IPS-NIHi7 (cell line): ENCODE results near the gene C2CD3.
"Not testable (repeated sequence)": the region's sequence is repeated elsewhere in the genome, so short reads cannot be mapped to it uniquely, and the experiment has no call there.

Experiments
- DNase-seq: peaks from one replicate; pipeline ENCODE4 v3.0.0; 2012; ENCODE audit warnings: mixed read lengths; ENCODE audit errors: extremely low spot score

The C2CD3 gene

DNA sequence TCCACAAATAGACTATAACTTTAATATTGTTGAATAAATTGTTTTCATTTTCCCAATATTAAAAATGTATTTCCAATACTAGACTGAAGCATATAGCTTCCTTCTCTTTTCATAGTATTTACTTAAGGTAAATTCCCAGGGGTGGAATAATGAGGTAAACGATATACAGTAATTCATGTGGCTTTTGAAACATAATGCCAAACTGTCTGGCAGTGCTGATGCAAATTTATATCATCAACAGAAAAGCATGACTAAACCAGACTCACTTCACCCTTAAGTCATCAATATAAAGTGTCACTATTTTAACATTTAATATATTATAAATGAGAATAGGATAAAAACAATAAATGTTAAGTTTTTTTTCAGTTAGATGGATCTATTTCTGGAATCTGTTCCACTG is 13.6 kb downstream of the C2CD3 start:
- DNase-seq = no peak

DNA sequence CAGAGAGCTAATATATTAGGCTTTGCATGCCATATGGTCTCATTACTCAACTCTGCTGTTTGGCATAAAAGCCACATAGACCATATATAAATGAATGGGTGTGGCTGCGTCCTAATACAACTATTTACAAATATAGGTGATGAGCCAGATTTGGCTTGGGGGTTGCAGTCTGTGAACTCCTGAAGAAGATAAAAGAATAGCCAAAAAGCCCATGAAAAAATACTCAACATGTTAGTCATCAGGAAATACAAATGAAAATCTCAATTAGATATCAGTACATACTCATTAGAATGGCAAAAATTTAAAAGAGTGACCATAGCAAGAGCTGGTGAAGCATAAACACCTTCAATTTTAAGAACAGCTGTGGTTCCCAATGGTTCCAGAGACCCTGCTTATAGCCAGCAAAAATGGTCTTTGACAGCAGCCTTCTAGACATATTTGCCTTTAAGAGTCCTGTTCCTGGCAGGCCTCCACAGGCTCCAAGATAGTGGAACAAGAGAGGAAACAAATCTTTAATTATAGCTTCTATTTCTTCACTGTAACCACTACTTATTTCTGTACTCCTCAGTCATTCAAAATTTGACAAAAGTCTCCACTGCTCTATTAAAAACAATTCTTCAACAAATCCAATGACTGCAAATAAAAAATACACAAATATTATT is 16.1 kb downstream of the C2CD3 start:
- DNase-seq = no peak

DNA sequence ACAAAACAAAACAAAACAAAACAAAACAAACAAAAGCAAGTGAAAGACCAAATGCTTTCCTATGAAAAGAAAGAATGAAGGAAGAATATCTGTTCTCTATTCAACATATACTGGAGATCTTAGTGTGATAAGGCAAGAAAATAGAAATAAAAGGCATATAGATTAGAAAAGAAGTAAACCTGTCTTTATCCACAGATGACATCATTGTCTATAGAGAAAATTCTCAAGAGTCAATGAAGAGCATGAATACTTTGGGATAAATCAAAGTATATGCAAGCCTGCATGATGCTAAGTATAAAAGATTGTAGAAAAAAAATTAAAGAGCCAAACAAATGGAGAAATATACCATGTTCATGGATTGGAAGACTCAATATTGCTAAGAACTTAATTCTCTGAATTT is 17.6 kb downstream of the C2CD3 start:
- no peak for DNase-seq

DNA sequence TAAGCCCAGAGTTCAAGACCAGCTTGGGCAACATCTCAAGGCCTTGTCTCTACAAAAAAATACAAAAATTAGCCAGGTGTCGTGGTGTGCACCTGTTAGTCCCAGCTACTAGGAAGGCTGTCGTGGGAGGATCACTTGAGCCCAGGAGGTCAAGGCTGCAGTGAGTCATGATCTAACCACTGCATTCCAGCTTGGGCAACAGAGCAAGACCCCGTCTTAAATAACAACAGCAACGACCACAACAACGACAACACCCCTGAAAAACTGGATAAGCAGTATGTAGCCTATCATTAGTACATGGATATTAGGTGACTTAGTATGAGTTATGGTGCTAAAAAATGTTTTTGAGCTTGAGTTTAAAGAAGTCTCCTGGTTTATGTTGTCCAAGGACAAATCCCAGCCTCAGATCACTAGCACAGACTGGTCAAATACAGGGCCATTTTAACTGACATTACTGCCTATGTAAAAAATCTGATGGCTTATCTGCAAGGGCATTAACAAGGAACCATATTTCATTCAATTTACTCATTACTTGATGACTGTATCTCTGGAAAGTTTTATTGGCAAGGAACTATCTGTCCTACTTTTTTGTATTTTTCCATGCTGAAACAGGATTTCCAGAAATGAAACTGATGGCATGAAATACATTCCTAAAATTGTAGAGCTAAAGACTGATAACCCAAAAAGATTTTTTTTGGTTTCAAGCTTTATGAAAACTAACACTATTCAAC is 23.4 kb downstream of the C2CD3 start:
- DNase-seq = no peak

DNA sequence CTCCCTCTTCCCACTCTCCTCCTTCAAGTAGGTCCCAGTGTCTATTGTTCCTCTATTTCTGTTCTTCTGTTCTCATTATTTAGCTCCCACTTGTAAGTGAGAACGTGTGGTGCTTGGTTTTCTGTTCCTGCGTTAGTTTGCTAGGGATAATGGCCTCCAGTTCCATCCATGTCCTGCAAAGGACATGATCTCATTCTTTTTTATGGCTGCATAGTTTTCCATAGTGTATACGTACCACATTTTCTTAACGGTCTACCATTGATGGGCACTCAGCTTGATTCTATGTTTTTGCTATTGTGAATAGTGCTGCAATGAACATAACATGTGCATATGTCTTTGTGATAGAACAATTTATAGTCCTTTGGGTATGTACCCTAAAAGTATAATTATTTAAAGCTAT is 26.2 kb downstream of the C2CD3 start:
- DNase-seq = no peak

DNA sequence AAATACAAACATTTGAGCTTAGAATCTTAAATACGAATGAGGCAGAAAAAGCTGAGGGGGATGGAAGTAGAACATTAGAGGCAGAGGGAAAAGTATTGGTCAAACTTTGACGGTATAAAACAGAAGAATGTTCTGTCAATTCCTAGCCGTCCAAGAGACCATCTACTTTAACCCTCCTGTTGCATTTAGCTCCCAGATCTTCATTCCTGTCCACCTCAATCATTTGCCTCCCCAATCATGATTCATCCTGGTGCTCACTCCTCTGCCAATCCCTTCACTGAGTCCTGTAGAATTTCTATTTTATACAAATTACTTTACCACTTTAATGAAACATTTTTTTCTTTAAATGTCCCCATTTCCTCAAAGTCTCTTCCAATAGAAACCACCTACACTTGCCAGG is 28.2 kb downstream of the C2CD3 start:
- DNase-seq = no peak

DNA sequence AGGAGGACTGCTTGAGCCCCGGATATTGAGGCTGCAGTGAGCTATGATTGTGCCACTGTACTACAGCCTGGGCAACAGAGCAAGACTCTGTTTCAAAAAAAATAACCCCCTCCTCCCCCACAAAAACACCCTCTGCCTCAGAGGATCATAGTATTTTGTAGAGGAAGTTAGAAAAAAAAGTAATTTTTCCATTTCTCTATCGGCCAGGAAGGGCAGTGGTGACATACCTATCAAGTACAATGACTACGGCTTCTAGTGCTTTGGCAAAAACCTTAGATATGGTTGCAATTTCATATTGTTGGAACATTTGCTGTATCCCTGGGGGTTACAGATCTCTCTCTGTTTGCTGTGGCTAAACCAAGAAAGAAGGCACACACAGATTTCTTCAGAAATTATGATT is 28.9 kb downstream of the C2CD3 start:
- no peak for DNase-seq

DNA sequence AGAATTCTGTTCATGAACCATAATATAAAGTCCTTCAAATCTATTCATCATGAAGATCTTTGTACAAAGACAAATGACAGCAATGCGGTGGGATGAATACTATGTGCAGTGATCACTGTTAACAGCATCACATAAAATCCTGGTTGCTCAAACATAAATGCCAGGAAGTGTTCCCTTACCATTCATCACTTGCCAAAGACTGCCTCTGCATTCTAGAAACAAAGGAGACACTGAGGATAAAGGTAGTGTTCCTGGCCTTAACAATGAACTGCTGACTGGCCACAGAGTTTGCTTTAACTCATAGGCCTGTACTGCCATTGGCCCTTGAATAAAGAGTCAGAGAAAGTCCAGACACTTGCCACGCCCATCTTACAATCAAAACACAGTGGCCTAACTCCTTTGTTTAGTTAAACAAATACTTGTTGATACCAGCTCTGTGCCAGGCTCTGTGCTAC is 29.5 kb downstream of the C2CD3 start:
- DNase-seq = no peak

DNA sequence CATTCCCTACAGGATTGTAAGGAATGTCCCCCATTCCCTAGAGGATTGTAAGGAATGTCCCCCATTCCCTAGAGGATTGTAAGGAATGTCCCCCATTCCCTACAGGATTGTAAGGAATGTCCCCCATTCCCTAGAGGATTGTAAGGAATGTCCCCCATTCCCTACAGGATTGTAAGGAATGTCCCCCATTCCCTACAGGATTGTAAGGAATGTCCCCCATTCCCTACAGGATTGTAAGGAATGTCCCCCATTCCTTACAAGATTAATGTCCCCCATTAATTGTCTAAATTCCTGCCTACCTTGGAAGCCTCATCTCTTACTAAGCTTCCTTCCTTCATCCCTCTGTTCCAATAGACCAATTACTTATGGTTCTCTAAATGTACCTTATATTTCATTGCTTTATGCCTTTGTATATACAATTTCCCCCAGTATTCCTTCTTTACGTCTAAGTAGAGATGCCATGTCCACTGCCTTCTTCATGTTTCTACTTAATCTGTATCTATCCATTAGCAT is 30.8 kb downstream of the C2CD3 start:
- DNase-seq = not testable (repeated sequence)

DNA sequence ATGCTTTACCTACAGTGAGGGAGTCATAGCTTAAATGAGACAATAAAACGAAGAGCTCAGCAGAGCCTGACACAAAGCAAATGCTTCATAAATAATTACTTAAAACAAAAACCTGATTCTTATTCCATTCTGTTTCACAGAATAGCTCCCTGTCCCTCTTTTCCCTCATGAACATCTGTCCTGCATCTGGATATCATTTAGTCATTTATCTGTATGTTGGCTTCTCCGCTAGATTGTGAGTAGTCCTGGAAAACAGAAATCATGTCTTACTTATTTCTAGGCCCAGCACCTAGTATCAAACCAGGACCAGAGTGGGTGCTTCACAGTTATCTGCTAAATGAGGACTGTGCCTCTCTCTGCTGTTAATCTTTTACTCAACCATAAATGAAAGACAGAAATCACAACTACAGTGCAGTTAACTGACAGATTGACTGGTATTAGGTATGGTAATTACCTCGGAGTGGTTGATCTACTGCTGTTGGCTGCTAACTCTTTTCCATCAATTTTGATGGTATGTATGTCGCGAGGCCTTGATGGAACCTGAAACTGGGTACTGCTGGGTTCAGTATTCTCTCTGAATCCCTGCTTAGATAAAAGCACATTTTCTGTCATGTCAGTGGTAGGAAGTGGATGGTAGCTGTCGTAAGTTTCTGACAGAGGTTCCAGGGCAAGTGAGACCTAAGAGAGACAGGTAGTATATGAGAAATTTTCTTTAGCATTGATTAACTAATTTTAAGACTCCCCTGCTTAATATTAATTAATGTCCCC is 31.5 kb downstream of the C2CD3 start:
- DNase-seq = no peak

DNA sequence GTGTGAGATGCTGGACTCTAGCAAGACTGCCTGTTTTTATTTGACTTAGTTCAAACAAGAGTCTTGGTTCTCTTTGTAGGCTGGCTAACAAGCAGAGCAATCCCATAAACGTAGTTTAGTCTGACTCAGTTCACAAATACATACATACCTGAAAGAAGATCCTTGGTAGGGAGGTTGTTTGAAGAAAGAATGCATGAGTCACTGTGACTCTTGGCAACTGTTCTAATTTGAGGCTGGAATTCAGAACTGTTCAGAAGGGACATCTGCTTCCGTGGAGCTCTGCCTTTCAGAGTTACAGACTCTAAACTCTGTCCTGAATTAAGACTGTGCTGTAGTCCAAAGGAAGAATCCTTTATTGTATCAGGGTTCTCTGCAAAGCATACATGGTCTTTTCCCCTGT is 32.2 kb downstream of the C2CD3 start:
- peak; percentile 12 for DNase-seq

DNA sequence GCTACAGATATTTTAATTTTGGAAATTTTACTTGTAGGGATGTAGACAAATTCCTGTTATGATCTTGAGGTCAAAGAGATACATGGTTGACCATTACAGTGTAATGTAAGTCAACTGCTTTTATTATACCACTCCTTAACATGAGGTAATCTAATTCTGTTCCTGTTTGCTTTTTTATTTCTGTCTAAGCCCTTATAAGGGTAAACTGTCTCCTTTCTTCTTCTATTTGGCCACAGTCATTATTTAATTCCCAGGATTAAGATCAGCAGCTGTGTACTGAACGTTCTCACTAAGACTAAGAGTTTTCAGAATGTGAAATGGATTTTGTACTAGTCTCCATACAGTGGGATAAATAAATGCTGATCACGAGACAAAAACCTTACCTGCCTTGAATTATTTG is 32.8 kb downstream of the C2CD3 start:
- DNase-seq = no peak

DNA sequence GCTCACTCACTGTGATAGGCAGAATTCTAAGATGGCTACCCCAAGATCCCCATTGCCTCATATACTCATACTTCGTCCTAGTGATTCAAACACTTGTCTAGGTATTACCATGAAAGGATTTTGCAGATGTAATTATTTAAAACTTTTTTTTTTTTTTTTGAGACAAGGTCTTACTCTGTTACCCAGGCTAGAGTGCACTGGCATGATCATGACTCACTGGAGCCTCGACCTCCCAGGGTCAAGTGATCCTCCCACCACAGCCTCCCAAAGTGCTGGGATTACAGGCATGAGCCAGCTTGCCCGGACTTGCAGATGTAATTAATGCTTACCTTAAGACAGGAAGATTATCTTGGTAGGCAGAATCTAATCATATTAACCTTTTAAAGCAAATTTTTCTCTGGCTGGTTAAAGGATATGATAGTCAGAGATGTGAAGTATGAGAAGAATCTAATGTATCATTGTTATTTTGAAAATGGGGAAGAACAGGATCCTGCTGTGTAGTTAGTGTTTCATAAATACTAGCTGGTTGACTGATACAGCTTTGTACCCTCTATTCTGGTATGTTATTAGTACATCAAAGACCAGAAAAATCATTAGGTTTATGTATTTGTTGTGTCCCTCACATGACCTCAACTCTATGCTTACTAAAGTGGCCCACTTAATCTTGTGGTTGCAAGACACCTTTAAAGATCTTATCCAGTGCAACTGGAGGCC is 35.5 kb downstream of the C2CD3 start:
- no peak for DNase-seq

DNA sequence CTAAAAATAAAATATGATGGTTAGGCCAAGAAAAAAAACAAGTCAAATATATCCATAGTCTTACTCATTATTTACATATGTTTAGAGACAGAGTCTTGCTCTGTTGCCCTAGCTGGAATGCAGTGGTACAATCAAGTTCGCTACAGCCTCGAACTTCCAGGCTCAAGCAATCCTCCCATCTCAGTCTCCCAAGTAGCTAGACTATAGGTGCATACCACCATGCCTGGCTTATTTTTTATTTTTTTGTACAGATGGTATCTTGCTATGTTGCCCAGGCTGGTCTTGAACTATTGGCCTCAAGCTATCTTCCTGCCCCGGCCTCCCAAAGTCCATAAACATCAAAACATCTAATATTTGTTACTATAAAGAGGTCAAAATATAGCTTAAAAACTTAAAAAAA is 36.1 kb downstream of the C2CD3 start:
- DNase-seq = no peak

DNA sequence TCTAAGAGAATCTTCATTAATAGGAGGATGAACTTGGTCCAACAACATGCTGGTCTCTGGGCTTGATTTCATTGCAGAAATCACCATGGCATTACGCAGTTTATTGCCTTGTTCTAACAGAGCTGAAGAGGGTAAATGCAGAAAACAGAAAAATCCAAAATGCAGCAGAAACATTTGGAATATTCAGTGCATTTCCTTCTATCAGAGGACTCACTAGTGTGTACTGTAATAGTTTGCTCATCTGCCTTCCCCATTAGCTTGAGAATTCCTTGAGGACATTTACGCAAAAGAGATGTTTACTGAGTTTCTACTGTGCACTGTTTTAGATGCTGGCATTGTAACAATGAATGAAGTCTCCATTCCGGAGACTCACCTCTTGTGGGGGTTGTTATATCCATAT is 37.4 kb downstream of the C2CD3 start:
- no peak for DNase-seq

DNA sequence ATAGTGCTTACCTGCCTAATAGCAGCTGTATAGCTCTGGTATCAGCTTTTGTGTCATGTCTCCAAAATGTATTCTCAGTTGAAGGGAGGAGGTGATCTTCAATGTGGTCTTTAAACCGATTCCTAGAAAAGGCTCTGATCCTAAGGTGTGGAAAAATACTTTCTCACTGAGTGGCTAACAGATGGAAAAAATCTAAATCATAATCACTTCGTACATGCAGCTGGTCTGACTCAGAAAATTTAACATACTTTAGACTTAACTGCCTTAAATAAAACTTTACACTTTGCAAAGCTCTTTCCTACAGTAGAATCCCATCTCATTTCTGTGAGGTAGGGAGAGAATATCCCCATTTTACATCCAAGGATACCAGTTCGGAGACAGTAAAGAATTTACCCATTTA is 38.0 kb downstream of the C2CD3 start:
- DNase-seq = no peak

DNA sequence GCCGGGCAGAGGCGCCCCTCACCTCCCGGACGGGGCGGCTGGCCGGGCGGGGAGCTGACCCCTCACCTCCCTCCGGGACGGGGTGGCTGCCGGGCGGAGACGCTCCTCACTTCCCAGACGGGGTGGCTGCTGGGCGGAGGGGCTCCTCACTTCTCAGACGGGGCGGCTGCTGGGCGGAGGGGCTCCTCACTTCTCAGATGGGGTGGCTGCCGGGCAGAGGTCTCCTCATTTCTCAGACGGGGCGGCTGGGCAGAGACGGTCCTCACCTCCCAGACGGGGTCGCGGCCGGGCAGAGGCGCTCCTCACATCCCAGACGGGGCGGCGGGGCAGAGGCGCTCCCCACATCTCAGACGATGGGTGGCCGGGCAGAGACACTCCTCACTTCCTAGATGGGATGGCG is 41.7 kb downstream of the C2CD3 start:
- not testable (repeated sequence) for DNase-seq

DNA sequence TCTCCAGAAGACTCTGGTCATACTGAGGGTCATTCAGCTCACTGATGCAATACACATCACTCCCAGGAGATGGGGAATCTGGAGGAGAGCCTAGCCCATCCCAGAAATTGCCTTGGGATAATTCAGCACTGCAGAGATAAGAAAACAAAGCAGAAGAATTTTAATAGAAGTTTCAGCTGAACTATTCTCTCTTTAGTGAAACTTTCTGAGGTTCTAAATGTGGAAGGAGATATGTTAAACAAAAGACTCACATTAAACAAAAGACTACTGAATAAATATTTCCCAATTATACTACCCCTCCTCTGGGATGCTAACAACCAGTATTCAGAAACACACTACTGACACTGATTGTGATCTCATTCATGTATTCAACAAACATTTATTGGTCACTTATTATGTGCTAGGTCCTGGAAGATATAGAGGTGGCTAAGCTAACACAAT is 47.8 kb downstream of the C2CD3 start:
- no peak for DNase-seq

DNA sequence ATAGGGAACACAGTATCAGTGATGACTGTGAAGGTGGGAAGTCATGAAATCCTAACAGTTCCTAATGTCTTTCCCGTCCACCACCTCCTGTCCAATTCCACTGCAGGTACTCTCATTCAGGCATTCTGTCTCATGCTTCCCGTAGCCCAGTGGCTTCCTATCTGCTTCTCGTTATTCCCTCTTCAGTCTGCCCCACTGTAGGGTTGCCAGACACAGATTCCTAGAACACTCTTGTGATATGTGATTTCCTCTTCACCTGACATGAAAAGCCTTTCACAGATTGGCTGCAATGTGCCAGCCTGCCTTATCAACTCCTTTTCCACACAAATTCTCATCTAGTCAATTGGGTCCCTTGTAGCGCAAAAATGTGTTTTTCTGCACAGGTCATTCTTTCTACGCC is 49.0 kb downstream of the C2CD3 start:
- no peak for DNase-seq

DNA sequence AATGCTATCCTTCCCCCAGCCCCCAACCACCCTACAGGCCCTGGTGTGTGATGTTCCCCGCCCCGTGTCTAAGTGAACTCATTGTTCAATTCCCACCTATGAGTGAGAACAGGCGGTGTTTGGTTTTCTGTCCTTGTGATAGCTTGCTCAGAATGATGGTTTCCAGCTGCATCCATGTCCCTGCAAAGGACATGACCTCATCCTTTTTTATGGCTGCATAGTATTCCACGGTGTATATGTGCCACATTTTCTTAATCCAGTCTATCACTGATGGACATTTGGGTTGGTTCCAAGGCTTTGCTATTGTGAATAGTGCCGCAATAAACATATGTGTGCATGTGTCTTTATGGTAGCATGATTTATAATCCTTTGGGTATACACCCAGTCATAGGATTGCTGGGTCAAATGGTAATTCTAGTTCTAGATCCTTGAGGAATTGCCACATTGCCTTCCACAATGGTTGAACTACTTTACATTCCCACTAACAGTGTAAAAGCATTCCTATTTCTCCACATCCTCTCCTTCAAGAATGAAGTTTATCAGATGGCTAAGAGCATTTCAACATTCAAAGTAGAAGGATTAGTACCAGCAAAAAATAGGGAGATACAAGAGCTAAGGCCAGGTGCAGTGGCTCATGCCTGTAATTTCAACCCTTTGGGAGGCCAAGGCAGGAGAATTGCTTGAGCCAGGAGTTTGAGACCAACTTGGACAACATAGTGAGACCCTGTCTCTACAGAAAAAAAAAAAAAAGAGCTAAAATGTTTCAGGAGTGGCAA is 50.4 kb downstream of the C2CD3 start:
- not testable (repeated sequence) for DNase-seq

DNA sequence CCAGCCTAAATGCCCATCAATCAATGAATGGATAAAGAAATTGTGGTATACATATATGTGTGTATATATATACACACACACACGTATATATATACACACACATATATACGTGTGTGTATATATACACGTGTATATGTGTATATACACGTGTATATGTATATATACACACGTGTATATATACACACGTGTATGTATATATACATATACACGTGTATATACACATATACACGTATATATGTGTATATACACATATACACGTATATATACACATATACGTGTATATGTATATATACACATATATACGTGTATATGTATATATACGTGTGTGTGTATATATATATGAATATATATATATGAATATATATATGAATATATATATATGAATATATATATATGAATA is 54.1 kb downstream of the C2CD3 start:
- DNase-seq = no peak
